Parathyroid adenoma (tissue), 2 donors: ENCODE data around the gene SF3B4.

Experiments used
- H2AFZ ChIP-seq: fragments of 300-600 bp; sonication (generic); one replicate; pipeline ENCODE4 v1.7.0; 2017; ENCODE audit warnings: antibody characterized with exemption, mild to moderate bottlenecking
- H3K27ac ChIP-seq: fragments of 300-600 bp; sonication (generic); one replicate; pipeline ENCODE4 v1.7.0; 2017
- H3K27me3 ChIP-seq: fragments of 300-600 bp; sonication (generic); one replicate; pipeline ENCODE4 v1.7.0; 2017; ENCODE audit warnings: low read length; ENCODE audit not compliant: control insufficient read depth, insufficient read depth
- H3K36me3 ChIP-seq: fragments of 300-600 bp; sonication (generic); one replicate; pipeline ENCODE4 v1.7.0; 2017; ENCODE audit warnings: low read length; ENCODE audit not compliant: control insufficient read depth, insufficient read depth
- H3K4me1 ChIP-seq: fragments of 300-600 bp; sonication (generic); one replicate; pipeline ENCODE4 v1.7.0; 2017; ENCODE audit warnings: control low read depth
- H3K4me2 ChIP-seq: fragments of 300-600 bp; sonication (generic); one replicate; pipeline ENCODE4 v1.7.0; 2017; ENCODE audit warnings: low read length
- H3K4me3 ChIP-seq: fragments of 300-600 bp; sonication (generic); one replicate; pipeline ENCODE4 v1.7.0; 2017; ENCODE audit warnings: low read depth, low read length
- H3K79me2 ChIP-seq: fragments of 300-600 bp; sonication (generic); one replicate; pipeline ENCODE4 v1.7.0; 2017; ENCODE audit warnings: control low read depth
- H3K9ac ChIP-seq: fragments of 300-600 bp; sonication (generic); one replicate; pipeline ENCODE4 v1.7.0; 2017; ENCODE audit warnings: mild to moderate bottlenecking
- H3K9me3 ChIP-seq: fragments of 300-600 bp; sonication (generic); one replicate; pipeline ENCODE4 v1.7.0; 2017; ENCODE audit warnings: low read length; ENCODE audit not compliant: control insufficient read depth
- CTCF ChIP-seq: fragments of 300-600 bp; sonication (generic); IDR thresholded peaks from one replicate; pipeline ENCODE4 v1.7.0; 2017; ENCODE audit warnings: antibody characterized with exemption, mild to moderate bottlenecking
- donor health status: primary hyperparathyroidism.

Gene SF3B4

GRCh38 chr1:149931212-149931790 lies 3.7 kb upstream of the SF3B4 start:
- Histone ChIP-seq H3K4me3 (no peak overlapping the region), H3K79me2 (peaks cover 7% of the 10 kb centered on the region), H3K27ac (no peak overlapping the region), H3K9ac (no peak overlapping the region), H2AFZ (no peak overlapping the region), H3K27me3 (no peaks in the 10 kb centered on the region), H3K9me3 (no peaks in the 10 kb centered on the region), H3K36me3 (no peaks in the 10 kb centered on the region), H3K4me1 (peaks cover 6% of the 10 kb centered on the region), H3K4me2 (no peak overlapping the region)
- TF ChIP-seq CTCF = no peak

GRCh38 chr1:149929856-149930255 lies 2.3 kb upstream of the SF3B4 start:
- peaks cover 3% of the 10 kb centered on the region for H3K4me1 ChIP-seq
- H3K4me3 ChIP-seq = no peak overlapping the region
- no peak overlapping the region for H3K27ac ChIP-seq

GRCh38 chr1:149928401-149928724 lies 760 bp upstream of the SF3B4 start:
- Histone ChIP-seq H3K4me1 (peaks cover 3% of the 10 kb centered on the region), H3K36me3 (no peaks in the 10 kb centered on the region)

More at GRCh38 chr1:149929856-149930255, 2.3 kb upstream of the SF3B4 start:
- Histone ChIP-seq H3K4me2 (no peak overlapping the region), H3K9ac (no peak overlapping the region), H3K36me3 (no peaks in the 10 kb centered on the region), H3K79me2 (peaks cover 7% of the 10 kb centered on the region), H2AFZ (no peak overlapping the region), H3K9me3 (no peaks in the 10 kb centered on the region), H3K27me3 (no peaks in the 10 kb centered on the region)
- no peak for TF ChIP-seq CTCF

GRCh38 chr1:149927056-149927562 lies 494 bp downstream of the SF3B4 start:
- Histone ChIP-seq H3K9me3 (no peaks in the 10 kb centered on the region), H3K4me2 (peak overlapping the region; percentile 71), H3K79me2 (peaks cover 7% of the 10 kb centered on the region), H3K27ac (peak overlapping the region; percentile 99), H3K27me3 (no peaks in the 10 kb centered on the region), H3K4me3 (peak overlapping the region; percentile 81), H3K36me3 (no peaks in the 10 kb centered on the region), H3K9ac (peak overlapping the region; percentile 67), H2AFZ (peak overlapping the region; percentile 78), H3K4me1 (peaks cover 3% of the 10 kb centered on the region)
- TF ChIP-seq CTCF = no peak

More at GRCh38 chr1:149928401-149928724, 760 bp upstream of the SF3B4 start:
- H3K9ac ChIP-seq = no peak overlapping the region
- no peak for TF ChIP-seq CTCF
- H3K4me3 ChIP-seq = peak overlapping the region; percentile 81
- peak overlapping the region; percentile 99 for H3K27ac ChIP-seq
- H3K27me3 ChIP-seq = no peaks in the 10 kb centered on the region
- H3K9me3 ChIP-seq = no peaks in the 10 kb centered on the region
- H2AFZ ChIP-seq = peak overlapping the region; percentile 78
- H3K79me2 ChIP-seq = peaks cover 7% of the 10 kb centered on the region
- peak overlapping the region; percentile 71 for H3K4me2 ChIP-seq

- Histone ChIP-seq H3K9ac (no peak overlapping the region), H3K9me3 (no peaks in the 10 kb centered on the region), H3K4me3 (peak overlapping the region; percentile 81), H3K36me3 (no peaks in the 10 kb centered on the region), H3K79me2 (peaks cover 7% of the 10 kb centered on the region), H2AFZ (no peak overlapping the region), H3K4me1 (peaks cover 3% of the 10 kb centered on the region), H3K27me3 (no peaks in the 10 kb centered on the region), H3K4me2 (peak overlapping the region; percentile 21), H3K27ac (no peak overlapping the region)
- no peak for TF ChIP-seq CTCF
Measured at GRCh38 chr1:149926296-149926695, 1.3 kb downstream of the SF3B4 start.
